ENCODE measurements around the gene OR52E1.

- TF ChIP-seq CTCF (IDR thresholded peaks at IDR 0.05; ENCODE audit: insufficient read depth, low read length, poor library complexity, severe bottlenecking), result no peak
- no peak for TF ChIP-seq EZH2phosphoT487 (conservative IDR thresholded peaks at IDR 0.05; ENCODE audit: low read length)
Observed at GRCh38 chr11:5037926-5038325, 31.4 kb upstream of the OR52E1 start.
